Measurements from ENCODE around the gene TTC21B.

DNA sequence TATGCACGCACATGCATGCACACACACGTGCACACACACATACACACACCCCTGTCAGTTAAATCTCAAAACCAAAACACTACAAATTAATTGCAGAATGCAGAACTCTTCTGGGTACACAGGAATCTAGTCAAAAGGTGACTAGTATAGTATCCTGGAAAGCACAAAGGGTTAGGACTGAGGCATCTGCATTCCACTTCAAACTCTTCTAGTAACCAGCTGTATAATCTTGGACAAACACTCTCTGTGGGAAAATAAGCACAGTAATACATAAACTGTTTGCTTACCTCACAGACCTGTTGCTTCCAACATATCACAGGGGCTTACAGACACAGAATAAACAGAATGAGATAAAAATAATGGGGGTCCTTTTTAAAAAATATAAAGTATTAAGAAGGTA, 49.1 kb downstream of the TTC21B start:
- TF ChIP-seq, protein P1, sequence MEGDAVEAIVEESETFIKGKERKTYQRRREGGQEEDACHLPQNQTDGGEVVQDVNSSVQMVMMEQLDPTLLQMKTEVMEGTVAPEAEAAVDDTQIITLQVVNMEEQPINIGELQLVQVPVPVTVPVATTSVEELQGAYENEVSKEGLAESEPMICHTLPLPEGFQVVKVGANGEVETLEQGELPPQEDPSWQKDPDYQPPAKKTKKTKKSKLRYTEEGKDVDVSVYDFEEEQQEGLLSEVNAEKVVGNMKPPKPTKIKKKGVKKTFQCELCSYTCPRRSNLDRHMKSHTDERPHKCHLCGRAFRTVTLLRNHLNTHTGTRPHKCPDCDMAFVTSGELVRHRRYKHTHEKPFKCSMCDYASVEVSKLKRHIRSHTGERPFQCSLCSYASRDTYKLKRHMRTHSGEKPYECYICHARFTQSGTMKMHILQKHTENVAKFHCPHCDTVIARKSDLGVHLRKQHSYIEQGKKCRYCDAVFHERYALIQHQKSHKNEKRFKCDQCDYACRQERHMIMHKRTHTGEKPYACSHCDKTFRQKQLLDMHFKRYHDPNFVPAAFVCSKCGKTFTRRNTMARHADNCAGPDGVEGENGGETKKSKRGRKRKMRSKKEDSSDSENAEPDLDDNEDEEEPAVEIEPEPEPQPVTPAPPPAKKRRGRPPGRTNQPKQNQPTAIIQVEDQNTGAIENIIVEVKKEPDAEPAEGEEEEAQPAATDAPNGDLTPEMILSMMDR (IDR thresholded peaks at IDR 0.05), result no peak
- no peak for TF ChIP-seq POLR2A (IDR thresholded peaks at IDR 0.05)
